SK-N-MC (cell line): ENCODE data around the gene CLDN3.

Experiments used
- EZH2 ChIP-seq: fragments of 200-600 bp; sonication (generic); IDR thresholded peaks from one replicate; pipeline ENCODE4 v1.6.1; 2017; ENCODE audit warnings: antibody characterized with exemption
- POLR2AphosphoS5 ChIP-seq: IDR thresholded peaks from 2 replicates; pipeline ENCODE4 v1.6.1; 2012; ENCODE audit warnings: mild to moderate bottlenecking, low read depth, low read length, borderline replicate concordance

GRCh38 chr7:73740771-73741170 is 29.3 kb downstream of the CLDN3 start:
- no peak for TF ChIP-seq POLR2AphosphoS5
- TF ChIP-seq EZH2 = no peak
